COLO829 (cell line): ENCODE measurements around the gene PLEKHG3.

Experiments used
- DNase-seq: peaks from one replicate; pipeline ENCODE4 v3.0.0; 2012; ENCODE audit warnings: low spot score

PLEKHG3 gene

GRCh38 chr14:64748521-64748920 lies 44.3 kb downstream of the PLEKHG3 start:
- no peak for DNase-seq

- DNase-seq = no peak
These were observed 44.9 kb downstream of the PLEKHG3 start for GRCh38 chr14:64748995-64749714.

- DNase-seq = no peak
These were observed 48.7 kb downstream of the PLEKHG3 start for GRCh38 chr14:64752909-64753308.

- no peak for DNase-seq
These were observed 49.1 kb downstream of the PLEKHG3 start for GRCh38 chr14:64753374-64753773.

- DNase-seq = no peak
These were observed 49.8 kb downstream of the PLEKHG3 start for GRCh38 chr14:64753999-64754398.

- DNase-seq = no peak
These were observed 50.5 kb downstream of the PLEKHG3 start for GRCh38 chr14:64754685-64755084.

GRCh38 chr14:64755781-64756221 lies 51.6 kb downstream of the PLEKHG3 start:
- DNase-seq = no peak

- no peak for DNase-seq
These were observed 52.5 kb downstream of the PLEKHG3 start for GRCh38 chr14:64756712-64757111.

- DNase-seq = no peak
These were observed 53.4 kb downstream of the PLEKHG3 start for GRCh38 chr14:64757601-64758000.

GRCh38 chr14:64758025-64758521 lies 53.8 kb downstream of the PLEKHG3 start:
- peak; percentile 35 for DNase-seq

- peak; percentile 94 for DNase-seq
These were observed 54.7 kb downstream of the PLEKHG3 start for GRCh38 chr14:64758691-64759554.

- no peak for DNase-seq
These were observed 55.3 kb downstream of the PLEKHG3 start for GRCh38 chr14:64759555-64759938.

GRCh38 chr14:64760146-64760755 lies 56.0 kb downstream of the PLEKHG3 start:
- DNase-seq = peak; percentile 74

- no peak for DNase-seq
These were observed 56.7 kb downstream of the PLEKHG3 start for GRCh38 chr14:64760916-64761315.

- no peak for DNase-seq
These were observed 57.3 kb downstream of the PLEKHG3 start for GRCh38 chr14:64761441-64762043.

GRCh38 chr14:64762044-64763034 lies 58.1 kb downstream of the PLEKHG3 start:
- peak; percentile 78 for DNase-seq

- DNase-seq = no peak
These were observed 59.0 kb downstream of the PLEKHG3 start for GRCh38 chr14:64763085-64763782.

GRCh38 chr14:64763801-64764621 lies 59.8 kb downstream of the PLEKHG3 start:
- DNase-seq = no peak
